OCI-M2 (cell line): ENCODE measurements around the gene MMAB.

Source experiments
- DNase-seq: peaks from one replicate; lab custom pipeline; 2025; ENCODE audit not compliant: unreplicated experiment; lab: John Stamatoyannopoulos, UW

Gene MMAB

GRCh38 chr12:109518820-109519665 is 54.3 kb downstream of the MMAB start:
- DNase-seq, result peak; percentile 29

DNA sequence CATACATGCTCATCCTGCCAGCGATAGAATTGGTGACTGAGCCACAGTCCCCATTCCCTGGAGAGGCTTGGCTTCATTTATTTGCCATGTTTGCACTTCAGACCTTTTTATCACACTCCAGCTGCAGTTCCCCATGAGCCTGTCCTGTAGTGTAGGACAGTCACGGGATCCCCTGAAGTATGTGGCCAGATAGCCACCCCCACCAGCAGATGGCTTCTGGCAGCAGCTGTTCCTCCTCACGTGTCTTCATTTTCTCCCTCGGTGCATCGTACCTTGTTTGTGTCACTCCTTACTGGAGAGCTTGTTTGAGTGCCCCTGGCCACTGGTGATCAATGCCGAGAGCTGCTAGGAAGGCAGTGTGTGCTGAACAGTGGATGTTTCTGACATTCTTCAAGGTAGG is 55.7 kb downstream of the MMAB start:
- no peak for DNase-seq

GRCh38 chr12:109513977-109514376 is 59.3 kb downstream of the MMAB start:
- DNase-seq, result no peak

GRCh38 chr12:109513051-109513450 is 60.3 kb downstream of the MMAB start:
- no peak for DNase-seq

- DNase-seq, result no peak
Observed at GRCh38 chr12:109512608-109513007, 60.7 kb downstream of the MMAB start.

GRCh38 chr12:109510196-109510595 is 63.1 kb downstream of the MMAB start:
- no peak for DNase-seq

- no peak for DNase-seq
Observed at GRCh38 chr12:109504068-109504467, 69.2 kb downstream of the MMAB start.
